AML-193 (cell line): Measurements from ENCODE around the gene TRAT1.
"Not testable (repeated sequence)": the region's sequence is repeated elsewhere in the genome, so short reads cannot be mapped to it uniquely, and the experiment has no call there.

Experiments used
- DNase-seq, 2 experiments: peaks; one replicate each; lab custom pipeline; 2025; lab: John Stamatoyannopoulos, UW

TRAT1 gene

GRCh38 chr3:108822123-108822897 lies at the start of gene TRAT1:
TRAT1 (plus strand) TSS chr3:108822786; CDS start chr3:108822928, 142 bp downstream.
- DNase-seq: no peak

- DNase-seq: no peak
These were observed 46.9 kb upstream of the TRAT1 start for GRCh38 chr3:108775649-108776048.

- DNase-seq: no peak
These were observed 43.1 kb upstream of the TRAT1 start for GRCh38 chr3:108779496-108779895.

- no peak for DNase-seq
These were observed 42.4 kb upstream of the TRAT1 start for GRCh38 chr3:108780235-108780634.

GRCh38 chr3:108791473-108791872 lies 31.1 kb upstream of the TRAT1 start:
- DNase-seq: no peak

GRCh38 chr3:108804437-108804836 lies 18.1 kb upstream of the TRAT1 start:
- no peak for DNase-seq

- DNase-seq: no peak
These were observed 17.6 kb upstream of the TRAT1 start for GRCh38 chr3:108804966-108805365.

GRCh38 chr3:108806316-108806715 lies 16.3 kb upstream of the TRAT1 start:
- DNase-seq: no peak

GRCh38 chr3:108818404-108818803 lies 4.2 kb upstream of the TRAT1 start:
- DNase-seq: peak; percentile 29 to 34

- DNase-seq: no peak
These were observed 2.0 kb upstream of the TRAT1 start for GRCh38 chr3:108820586-108820985.

GRCh38 chr3:108823227-108823626 lies 641 bp downstream of the TRAT1 start:
- no peak for DNase-seq

- DNase-seq: not testable (repeated sequence)
These were observed 1.2 kb downstream of the TRAT1 start for GRCh38 chr3:108823803-108824202.

GRCh38 chr3:108826309-108827187 lies 4.0 kb downstream of the TRAT1 start:
- DNase-seq: no peak

- no peak for DNase-seq
These were observed 7.8 kb downstream of the TRAT1 start for GRCh38 chr3:108830381-108830780.

GRCh38 chr3:108830991-108831614 lies 8.5 kb downstream of the TRAT1 start:
- no peak for DNase-seq

- DNase-seq: no peak
These were observed 11.0 kb downstream of the TRAT1 start for GRCh38 chr3:108833611-108834010.

- no peak for DNase-seq
These were observed 12.0 kb downstream of the TRAT1 start for GRCh38 chr3:108834551-108834950.

GRCh38 chr3:108835101-108835500 lies 12.5 kb downstream of the TRAT1 start:
- DNase-seq: no peak

GRCh38 chr3:108838436-108838835 lies 15.8 kb downstream of the TRAT1 start:
- DNase-seq: no peak

GRCh38 chr3:108845709-108846293 lies 23.2 kb downstream of the TRAT1 start:
- no peak for DNase-seq

GRCh38 chr3:108847187-108847586 lies 24.6 kb downstream of the TRAT1 start:
- no peak for DNase-seq

GRCh38 chr3:108849075-108849474 lies 26.5 kb downstream of the TRAT1 start:
- no peak for DNase-seq
